Activated T-cell treated with anti-CD3 and anti-CD28 coated beads, Interleukin-2, amount 50 U/mL, for 48 hours (primary cell): ENCODE measurements around the gene ARFGEF2.
"Not testable (repeated sequence)": the region's sequence is repeated elsewhere in the genome, so short reads cannot be mapped to it uniquely, and the experiment has no call there.

ENCODE experiments used
- DNase-seq, 2 experiments: peaks; one replicate each; pipeline ENCODE4 v3.0.0-alpha.2; 2020

The ARFGEF2 gene

GRCh38 chr20:48930035-48930434 lies 8.5 kb downstream of the ARFGEF2 start:
- no peak for DNase-seq

GRCh38 chr20:48930878-48931277 lies 9.4 kb downstream of the ARFGEF2 start:
- no peak for DNase-seq

DNA sequence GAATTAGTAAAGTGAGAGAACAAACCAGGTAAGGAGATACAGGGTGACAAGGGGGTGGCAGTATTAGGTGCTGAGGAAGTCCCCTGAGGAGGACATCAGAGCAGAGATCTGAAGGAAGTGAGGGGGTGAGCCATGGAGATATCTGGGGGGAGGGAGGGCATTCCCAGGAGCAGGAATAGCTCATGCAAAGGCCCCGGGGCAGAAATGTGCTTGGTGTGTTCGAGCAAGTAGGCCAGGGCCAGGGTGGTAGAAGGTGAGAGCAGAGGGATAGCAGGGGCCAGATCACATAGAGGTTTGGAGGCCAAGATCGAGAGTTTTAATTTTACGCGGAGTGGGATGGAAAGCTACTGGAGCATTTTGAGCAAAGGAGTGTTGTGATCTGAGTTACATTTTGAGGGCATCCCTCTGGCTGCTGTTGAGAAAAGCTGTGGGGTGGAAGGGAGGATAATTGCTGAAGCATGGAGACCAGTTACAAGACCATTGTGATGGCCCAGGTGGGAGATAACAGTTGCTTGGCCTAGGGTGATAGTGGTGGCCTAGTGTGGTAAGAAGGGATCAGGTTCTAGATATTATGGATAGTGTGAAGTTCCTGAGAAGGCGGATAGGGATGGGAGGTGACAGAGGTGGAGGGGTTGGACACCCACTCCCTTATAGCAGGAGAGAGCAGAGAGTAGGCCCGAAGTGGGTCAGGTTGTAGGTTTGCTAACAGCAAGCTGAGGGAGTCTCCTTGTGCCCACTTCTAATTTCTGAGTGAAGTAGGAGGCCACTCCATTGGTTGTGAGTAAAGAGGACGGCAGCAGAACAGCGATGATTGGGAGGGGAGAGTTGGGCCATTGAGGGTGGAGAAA lies 10.2 kb downstream of the ARFGEF2 start:
- DNase-seq, result no peak

- DNase-seq, result no peak
These were observed 10.9 kb downstream of the ARFGEF2 start for GRCh38 chr20:48932375-48932941.

GRCh38 chr20:48933017-48933766 lies 11.7 kb downstream of the ARFGEF2 start:
- DNase-seq, result no peak

DNA sequence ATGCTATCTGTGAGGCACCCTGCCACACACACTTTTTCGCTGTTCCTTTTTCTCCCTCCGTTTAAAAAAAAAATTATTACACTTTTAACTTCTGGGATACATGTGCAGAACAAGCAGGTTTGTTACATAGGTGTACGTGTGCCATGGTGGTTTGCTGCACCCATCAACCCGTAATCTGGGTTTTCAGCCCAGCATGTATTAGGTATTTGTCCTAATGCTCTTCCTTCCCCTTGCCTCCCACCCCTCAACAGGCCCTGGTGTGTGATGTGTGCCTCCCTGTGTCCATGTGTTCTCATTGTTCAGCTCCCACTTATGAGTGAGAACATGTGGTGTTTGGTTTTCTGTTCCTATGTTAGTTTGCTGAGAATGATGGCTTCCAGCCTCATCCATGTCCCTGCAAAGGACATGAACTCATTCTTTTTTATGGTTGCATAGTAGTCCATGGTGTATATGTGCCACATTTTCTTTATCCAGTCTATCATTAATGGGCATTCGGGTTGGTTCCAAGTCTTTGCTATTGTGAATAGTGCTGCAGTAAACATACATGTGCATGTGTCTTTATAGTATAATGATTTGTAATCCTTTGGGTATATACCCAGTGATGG lies 12.9 kb downstream of the ARFGEF2 start:
- not testable (repeated sequence) for DNase-seq

- not testable (repeated sequence) for DNase-seq
These were observed 13.5 kb downstream of the ARFGEF2 start for GRCh38 chr20:48934966-48935365.

DNA sequence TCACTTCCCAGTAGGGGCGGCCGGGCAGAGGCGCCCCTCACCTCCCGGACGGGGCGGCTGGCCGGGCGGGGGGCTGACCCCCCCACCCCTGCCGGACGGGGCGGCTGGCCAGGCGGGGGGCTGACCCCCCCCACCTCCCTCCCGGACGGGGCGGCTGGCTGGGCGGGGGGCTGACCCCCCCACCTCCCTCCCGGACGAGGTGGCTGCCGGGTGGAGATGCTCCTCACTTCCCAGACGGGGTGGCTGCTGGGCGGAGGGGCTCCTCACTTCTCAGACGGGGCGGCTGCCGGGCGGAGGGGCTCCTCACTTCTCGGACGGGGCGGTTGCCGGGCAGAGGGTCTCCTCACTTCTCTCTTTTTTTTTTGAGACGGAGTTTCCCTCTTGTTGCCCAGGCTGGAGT lies 14.7 kb downstream of the ARFGEF2 start:
- not testable (repeated sequence) for DNase-seq

DNA sequence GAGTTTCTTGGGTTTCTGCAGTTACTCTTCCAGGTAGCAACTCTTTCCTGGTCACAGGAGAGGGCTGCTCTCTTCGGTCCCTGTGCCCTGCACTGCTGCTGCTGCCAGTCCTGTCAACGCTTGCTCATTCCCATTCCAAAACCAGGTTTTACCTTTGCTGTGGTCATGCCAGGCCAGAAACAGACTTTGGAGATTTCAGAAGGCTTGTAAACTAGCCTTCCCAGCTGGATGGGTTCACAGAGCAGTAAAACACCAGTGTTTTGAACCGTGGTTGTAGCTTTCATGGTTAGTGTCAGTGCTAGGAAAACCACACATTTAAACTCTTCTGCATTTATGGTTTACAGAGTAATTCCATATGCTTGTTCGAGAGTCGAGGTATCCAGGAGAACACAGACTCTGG lies 16.2 kb downstream of the ARFGEF2 start:
- no peak for DNase-seq

GRCh38 chr20:48938670-48939069 lies 17.2 kb downstream of the ARFGEF2 start:
- no peak for DNase-seq

DNA sequence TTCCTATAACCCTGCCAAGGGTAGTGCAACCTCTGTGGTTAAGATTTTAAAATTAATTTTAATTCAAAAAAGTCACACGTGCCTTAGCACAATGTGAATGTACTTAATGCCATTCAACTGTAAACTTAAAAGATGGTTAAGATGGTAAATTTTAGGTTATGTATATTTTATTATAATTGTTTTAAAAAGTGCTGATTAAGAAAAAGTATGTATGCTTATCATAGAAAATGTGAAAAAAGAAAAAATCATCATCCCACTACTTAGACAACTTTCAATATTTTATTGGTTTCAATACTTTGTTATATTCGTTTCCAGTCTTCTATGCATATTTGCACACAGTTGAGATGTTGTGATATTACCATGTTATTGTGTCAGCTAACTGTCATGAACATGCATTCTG lies 18.7 kb downstream of the ARFGEF2 start:
- DNase-seq, result no peak

DNA sequence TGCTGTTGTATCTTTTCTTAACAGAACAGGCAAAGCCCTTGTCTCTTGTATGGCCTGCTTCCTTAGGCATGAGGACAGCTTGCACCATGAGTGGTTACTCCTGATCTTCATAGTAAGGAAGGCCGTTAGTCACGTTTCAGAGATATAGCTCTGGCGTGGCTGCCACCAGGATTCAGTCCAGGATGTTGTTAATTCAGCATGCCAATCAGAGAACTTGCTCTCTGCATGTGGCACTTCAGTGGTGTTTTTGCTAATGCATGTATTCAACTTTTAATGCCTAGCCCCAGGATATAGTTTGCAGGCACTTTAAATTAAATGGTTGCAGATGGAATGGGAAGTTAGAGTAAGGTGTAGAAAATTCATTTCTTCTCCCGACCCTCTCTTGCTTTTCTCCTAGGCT lies 20.0 kb downstream of the ARFGEF2 start:
- DNase-seq, result no peak

- no peak for DNase-seq
These were observed 21.2 kb downstream of the ARFGEF2 start for GRCh38 chr20:48942730-48943129.

DNA sequence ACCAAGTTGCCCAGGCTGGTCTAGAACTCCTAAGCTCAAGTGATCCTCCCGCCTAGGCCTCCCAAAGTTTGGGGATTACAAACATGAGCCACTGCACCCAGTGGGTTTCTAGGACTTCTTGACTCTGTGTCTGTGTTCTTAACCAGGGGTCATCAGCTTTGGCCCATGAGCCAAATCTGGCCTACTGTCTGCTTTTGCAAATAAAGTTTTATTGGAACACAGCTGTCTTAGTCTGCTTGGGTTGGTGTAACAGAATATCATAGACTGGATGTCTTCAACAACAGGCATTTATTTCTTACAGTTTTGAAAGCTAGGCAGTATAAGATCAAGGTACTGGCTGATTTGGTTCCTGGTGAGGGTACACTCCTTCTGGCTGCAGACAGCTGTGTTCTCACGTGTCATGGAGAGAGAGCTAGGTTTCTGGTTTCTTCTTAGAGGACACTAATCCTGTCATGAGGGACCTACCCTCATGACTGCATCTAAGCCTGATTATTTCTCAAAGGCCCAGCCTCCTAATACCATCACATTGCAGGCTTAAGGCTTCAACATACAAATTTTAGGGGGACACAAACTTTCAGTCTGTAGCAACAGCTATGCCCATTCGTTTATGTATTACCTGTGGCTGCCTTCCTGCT lies 23.3 kb downstream of the ARFGEF2 start:
- DNase-seq, result no peak

GRCh38 chr20:48945840-48946514 lies 24.5 kb downstream of the ARFGEF2 start:
- DNase-seq, result no peak

DNA sequence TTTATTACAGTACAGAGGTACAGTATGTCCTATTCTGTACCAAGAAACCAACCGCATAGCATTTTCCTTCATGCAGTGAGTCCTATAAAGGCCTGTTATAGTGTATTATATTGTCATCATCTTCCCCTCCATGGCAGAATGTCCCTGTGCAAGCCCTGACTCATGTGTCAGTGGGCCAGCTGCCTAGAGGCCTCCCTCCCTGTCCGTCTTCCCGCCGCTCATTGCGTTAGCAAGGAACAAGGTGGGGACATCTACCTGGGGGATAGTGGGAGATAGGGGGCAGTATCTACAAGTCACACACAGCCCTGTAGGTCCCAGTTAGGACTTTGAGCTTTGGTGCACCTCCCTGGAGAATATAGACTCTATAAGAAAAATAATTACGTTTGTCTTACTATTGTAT lies 27.1 kb downstream of the ARFGEF2 start:
- no peak for DNase-seq

DNA sequence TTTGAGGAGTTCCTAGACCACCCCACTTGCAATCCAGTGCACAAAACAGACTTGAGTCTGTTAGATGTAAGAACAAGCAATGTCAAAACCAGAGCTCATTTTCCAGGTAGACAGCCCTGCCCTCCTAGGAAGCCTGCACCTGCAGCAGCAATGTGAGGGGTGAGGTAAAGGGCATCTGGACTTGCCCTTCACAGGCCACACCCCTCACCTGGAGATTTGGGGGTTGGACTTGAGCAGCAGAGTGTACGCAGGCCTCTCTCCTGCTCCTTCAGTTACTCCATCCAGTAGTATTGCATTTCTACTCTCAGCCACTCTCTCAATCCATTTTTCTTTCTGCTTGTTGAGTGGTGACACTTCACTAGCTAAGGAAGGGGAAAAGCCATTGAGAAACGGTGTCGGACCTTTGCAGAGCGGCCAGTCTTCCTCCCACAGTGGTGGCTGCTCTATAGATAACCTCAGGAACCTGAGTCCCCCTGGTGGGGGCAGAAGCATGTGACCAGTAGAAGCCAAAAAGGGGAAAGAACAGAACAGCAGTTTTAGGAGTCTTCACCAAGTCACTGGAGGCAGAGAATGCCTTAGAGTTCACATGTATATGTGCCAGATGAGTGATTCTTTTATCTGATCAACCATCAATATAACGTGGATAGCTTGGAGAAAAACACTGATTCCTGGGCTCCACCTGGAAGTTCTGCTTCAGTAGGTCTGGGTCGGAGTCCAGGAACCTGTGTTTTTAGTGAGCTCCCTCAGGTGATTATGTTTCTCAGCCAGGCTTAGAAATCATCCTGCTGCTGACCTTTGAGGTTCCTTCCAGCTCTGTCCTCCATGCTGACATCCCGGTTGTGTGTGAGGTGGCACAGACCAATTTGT lies 28.0 kb downstream of the ARFGEF2 start:
- no peak for DNase-seq

GRCh38 chr20:48951041-48951440 lies 29.5 kb downstream of the ARFGEF2 start:
- DNase-seq, result no peak

- no peak for DNase-seq
These were observed 30.1 kb downstream of the ARFGEF2 start for GRCh38 chr20:48951646-48952045.

GRCh38 chr20:48952656-48953055 lies 31.1 kb downstream of the ARFGEF2 start:
- no peak for DNase-seq

DNA sequence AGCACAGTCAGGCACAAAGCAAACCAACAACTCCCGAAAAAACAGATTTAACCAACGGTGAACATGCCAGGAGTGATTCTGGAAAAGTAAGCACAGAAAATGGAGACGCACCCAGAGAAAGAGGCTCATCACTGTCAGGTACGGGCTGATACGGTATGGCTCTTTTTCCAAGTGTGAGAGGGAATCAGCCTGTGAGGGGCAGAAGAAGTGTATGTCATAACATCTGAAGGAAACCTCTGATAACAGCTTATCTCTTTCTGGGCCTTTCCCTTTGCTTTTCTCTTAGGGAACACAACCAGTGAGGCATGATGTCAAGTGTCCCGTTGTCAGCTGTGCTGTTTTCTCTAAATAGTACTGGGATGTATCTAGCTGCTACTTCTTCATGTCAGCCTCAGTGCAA lies 32.1 kb downstream of the ARFGEF2 start:
- DNase-seq, result no peak
